Cardiac muscle cell (in vitro differentiated cells and primary cell): Measurements from ENCODE around the gene RAD21L1. TPM values are rescaled to one million over a fixed set of nuclear protein-coding genes. Genes with fewer than 3 reads are reported as not detected.

Experiments used
- DNase-seq, 2 donors: peaks; one replicate each; pipeline versions ENCODE4 v3.0.0 to v3.0.0-alpha.2; 2010 to 2017; ENCODE audit warnings: low read depth in 1 of 2, low spot score in 1 of 2
- H3K27ac ChIP-seq: fragments of 200-600 bp; sonication (generic); 2 replicates; pipeline ENCODE4 v1.5.1; 2016
- H3K27me3 ChIP-seq: fragments of 200-600 bp; sonication (generic); 2 replicates; pipeline ENCODE4 v1.6.0; 2016; ENCODE audit warnings: control low read depth
- H3K36me3 ChIP-seq: fragments of 200-600 bp; sonication (generic); 2 replicates; pipeline ENCODE4 v1.5.1; 2016; ENCODE audit warnings: control low read depth
- H3K4me1 ChIP-seq: fragments of 200-600 bp; sonication (generic); 2 replicates; pipeline ENCODE4 v1.8.1; 2017; ENCODE audit warnings: low read depth, mild to moderate bottlenecking, mixed run types
- H3K4me3 ChIP-seq: fragments of 200-600 bp; sonication (generic); 2 replicates; pipeline ENCODE4 v1.5.1; 2016; ENCODE audit warnings: mild to moderate bottlenecking
- H3K9me3 ChIP-seq: fragments of 200-600 bp; sonication (generic); 2 replicates; pipeline ENCODE4 v1.5.1; 2017; ENCODE audit warnings: low read depth, mild to moderate bottlenecking, control low read depth
- CTCF ChIP-seq: IDR thresholded peaks from 2 replicates; pipeline ENCODE4 v1.5.1; 2012; ENCODE audit warnings: low read depth, mild to moderate bottlenecking, low read length
- polyA plus RNA-seq: library from polyadenylated mRNA; unstranded; fragments of >200 nt; fragmentation: Nextera tagmentation; extraction: Ambion mirVana; gene quantifications from 2 replicates; pipeline ENCODE4 v1.2.1, GENCODE V29; 2016
- total RNA-seq: library from RNA; depleted of rRNA; stranded (reverse); fragments of >200 nt; gene quantifications from 2 replicates; pipeline ENCODE4 v1.2.3, GENCODE V29; 2016

RAD21L1 gene
- total and polyA plus RNA-seq, 2 experiments from 2014 or later: 0.16 to 0.33 TPM

GRCh38 chr20:1269235-1269634 is 43.4 kb downstream of the RAD21L1 start:
- Histone ChIP-seq H3K27ac (no peak overlapping the region), H3K27me3 (no peaks in the 10 kb centered on the region), H3K36me3 (no peaks in the 10 kb centered on the region), H3K4me1 (peaks cover 9% of the 10 kb centered on the region), H3K4me3 (no peak overlapping the region), H3K9me3 (no peaks in the 10 kb centered on the region)
- no peak for TF ChIP-seq CTCF
- DNase-seq: no peak

- Histone ChIP-seq H3K4me1 (peaks cover 9% of the 10 kb centered on the region), H3K4me3 (no peak overlapping the region), H3K27ac (no peak overlapping the region), H3K9me3 (no peaks in the 10 kb centered on the region), H3K27me3 (no peaks in the 10 kb centered on the region), H3K36me3 (no peaks in the 10 kb centered on the region)
- no peak for DNase-seq
- TF ChIP-seq CTCF: no peak
Measured at GRCh38 chr20:1269850-1270249, 44.0 kb downstream of the RAD21L1 start.

DNA sequence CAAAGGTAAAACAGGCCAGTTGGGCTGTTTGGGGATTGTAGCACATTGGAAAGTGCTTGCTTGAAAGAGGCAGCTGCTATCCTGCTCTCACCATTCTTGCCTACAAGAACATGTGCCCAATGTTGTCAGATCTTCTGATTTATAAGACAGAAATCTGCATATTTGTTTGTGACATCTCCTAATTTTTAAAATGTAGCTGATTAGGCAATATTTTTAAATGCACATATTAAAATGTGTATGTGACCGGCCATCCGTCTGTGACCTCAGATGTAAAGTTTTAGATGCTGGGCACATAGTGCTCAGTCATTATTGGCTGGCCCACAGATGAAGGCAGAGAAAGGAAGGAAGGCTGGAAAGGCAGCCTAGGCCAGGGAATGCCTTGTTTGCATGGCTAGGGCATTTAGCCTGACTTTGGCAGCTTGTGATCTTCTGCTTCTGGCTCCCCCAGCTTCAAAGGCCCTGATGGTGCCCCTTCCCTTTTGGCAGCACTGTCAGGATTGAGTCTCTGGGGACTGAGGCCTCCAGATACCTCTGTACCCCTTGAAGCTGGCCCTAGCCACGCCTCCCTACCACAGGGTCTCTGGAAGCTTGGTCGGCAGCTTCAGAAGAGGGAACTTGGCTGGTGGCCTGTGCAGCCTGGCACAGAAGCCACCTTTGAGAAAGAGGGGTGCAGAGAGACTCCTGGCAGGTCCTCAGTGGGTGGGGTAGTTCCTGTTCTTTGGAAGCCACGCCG is 46.7 kb downstream of the RAD21L1 start:
- Histone ChIP-seq H3K36me3 (no peaks in the 10 kb centered on the region), H3K4me3 (no peak overlapping the region), H3K4me1 (peaks cover 9% of the 10 kb centered on the region), H3K27me3 (no peaks in the 10 kb centered on the region), H3K27ac (no peak overlapping the region), H3K9me3 (no peaks in the 10 kb centered on the region)
- TF ChIP-seq CTCF: no peak
- no peak for DNase-seq

DNA sequence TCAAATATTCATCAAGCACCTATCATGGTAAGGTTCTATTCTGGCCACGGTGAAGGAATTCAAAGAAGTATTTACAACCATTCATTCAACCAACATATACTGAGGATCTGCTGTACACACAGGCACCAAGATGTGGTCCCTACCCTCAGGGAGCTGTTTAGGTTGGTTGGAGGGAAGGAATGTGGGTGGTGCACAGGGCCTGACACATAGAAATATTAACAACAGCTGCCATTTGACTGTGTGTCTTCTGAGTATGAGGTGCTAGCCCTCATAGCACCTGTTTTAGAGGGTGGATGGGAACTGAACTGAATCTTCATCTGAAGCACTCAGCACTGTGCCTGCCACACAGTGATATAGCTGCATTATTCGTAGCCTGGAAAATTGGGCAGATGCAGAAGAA is 47.5 kb downstream of the RAD21L1 start:
- no peaks in the 10 kb centered on the region for H3K36me3 ChIP-seq
- no peaks in the 10 kb centered on the region for H3K9me3 ChIP-seq
- no peak for DNase-seq
- no peak overlapping the region for H3K27ac ChIP-seq
- no peak overlapping the region for H3K4me3 ChIP-seq
- no peaks in the 10 kb centered on the region for H3K27me3 ChIP-seq
- peaks cover 3% of the 10 kb centered on the region for H3K4me1 ChIP-seq
- no peak for TF ChIP-seq CTCF

- no peak overlapping the region for H3K27ac ChIP-seq
- H3K27me3 ChIP-seq: no peaks in the 10 kb centered on the region
- no peak for TF ChIP-seq CTCF
- no peaks in the 10 kb centered on the region for H3K9me3 ChIP-seq
- H3K36me3 ChIP-seq: no peaks in the 10 kb centered on the region
- H3K4me3 ChIP-seq: no peak overlapping the region
- H3K4me1 ChIP-seq: no peaks in the 10 kb centered on the region
- no peak for DNase-seq
Measured at GRCh38 chr20:1274485-1275311, 48.9 kb downstream of the RAD21L1 start.
